Right renal cortex interstitium (tissue), 3 donors: ENCODE measurements around the gene IGLL5. TPM values are rescaled to one million over a fixed set of nuclear protein-coding genes. Genes with fewer than 3 reads are reported as not detected.
A peak's percentile ranks its signal among the peaks of the same experiment; 100 is the strongest.

Experiments
- DNase-seq, 3 donors: peaks; one replicate each; pipeline ENCODE4 v3.0.0-alpha.2; 2013; ENCODE audit warnings: low read depth in 3 of 3, low spot score in 2 of 3
- polyA plus RNA-seq, 3 donors: library from polyadenylated mRNA; unstranded; fragments of 120-200 nt; gene quantifications; one replicate each; pipeline ENCODE4 v1.2.1, GENCODE V29; 2013; ENCODE audit not compliant: insufficient read length in 3 of 3

IGLL5 gene
- polyA plus RNA-seq, 3 donors, result 0.22 TPM; not detected in 2

GRCh38 chr22:22935056-22935545 lies 47.5 kb downstream of the IGLL5 start:
- no peak for DNase-seq

- no peak for DNase-seq
These were observed 48.0 kb downstream of the IGLL5 start for GRCh38 chr22:22935546-22936157.

- DNase-seq, result no peak
These were observed 48.7 kb downstream of the IGLL5 start for GRCh38 chr22:22936180-22936914.

- DNase-seq, result no peak
These were observed 49.5 kb downstream of the IGLL5 start for GRCh38 chr22:22936915-22937656.

GRCh38 chr22:22937894-22938480 lies 50.4 kb downstream of the IGLL5 start:
- DNase-seq, result no peak

GRCh38 chr22:22938672-22939587 lies 51.3 kb downstream of the IGLL5 start:
- DNase-seq, result no peak

- DNase-seq, result no peak
These were observed 52.2 kb downstream of the IGLL5 start for GRCh38 chr22:22939588-22940368.

- no peak for DNase-seq
These were observed 53.5 kb downstream of the IGLL5 start for GRCh38 chr22:22940961-22941605.

- DNase-seq, result no peak
These were observed 54.4 kb downstream of the IGLL5 start for GRCh38 chr22:22941831-22942510.

- DNase-seq, result peak in 1 of 3 donors; percentile 31
These were observed 55.1 kb downstream of the IGLL5 start for GRCh38 chr22:22942511-22943329.

- no peak for DNase-seq
These were observed 56.1 kb downstream of the IGLL5 start for GRCh38 chr22:22943521-22944267.

- no peak for DNase-seq
These were observed 56.8 kb downstream of the IGLL5 start for GRCh38 chr22:22944268-22944985.

GRCh38 chr22:22945195-22945594 lies 57.6 kb downstream of the IGLL5 start:
- no peak for DNase-seq
